Activated CD4-positive, alpha-beta T cell treated with anti-CD3 and anti-CD28 coated beads, Interleukin-2, amount 50 U/mL, for 16 hours (primary cell): ENCODE measurements around the gene TMEM154.

ENCODE experiments used
- DNase-seq: peaks from one replicate; pipeline ENCODE4 v3.0.0-alpha.2; 2020

TMEM154 gene

DNA sequence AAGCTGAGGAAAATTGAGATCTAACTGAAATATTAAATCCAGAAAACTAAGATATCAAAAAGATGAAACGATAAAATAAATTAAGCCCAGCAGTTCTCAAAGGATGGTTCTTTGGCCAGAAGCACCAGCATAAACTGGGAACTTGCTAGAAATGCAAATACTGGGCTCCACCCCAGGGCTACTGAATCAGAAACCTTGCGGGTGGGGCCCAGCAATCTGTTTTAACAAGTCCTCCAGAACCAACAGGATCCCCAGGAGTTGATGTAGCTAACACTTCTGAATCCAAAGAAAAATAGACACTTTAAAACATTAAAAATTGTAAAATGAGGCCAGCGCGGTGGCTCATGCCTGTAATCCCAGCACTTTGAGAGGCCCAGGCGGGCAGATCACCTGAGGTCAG is 14.1 kb upstream of the TMEM154 start:
- no peak for DNase-seq

DNA sequence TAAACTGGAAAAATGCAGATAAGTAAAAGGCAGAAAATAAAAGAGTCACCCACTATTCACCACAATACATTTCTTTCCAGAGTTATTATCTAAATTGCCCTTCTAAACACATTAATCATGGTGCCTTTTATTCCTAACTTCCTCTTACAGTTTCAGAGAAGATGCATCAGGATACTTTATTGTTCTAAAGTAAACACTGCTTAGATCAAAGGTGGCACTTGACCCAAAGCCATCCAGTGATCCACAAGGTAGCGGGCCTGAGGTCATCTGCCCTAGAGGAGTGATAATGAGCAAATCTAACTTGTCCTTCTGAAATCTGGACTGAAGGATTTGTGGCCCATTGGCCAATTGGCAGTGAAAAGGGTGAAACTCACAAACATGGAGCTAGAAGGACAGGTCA is 12.0 kb upstream of the TMEM154 start:
- no peak for DNase-seq

DNA sequence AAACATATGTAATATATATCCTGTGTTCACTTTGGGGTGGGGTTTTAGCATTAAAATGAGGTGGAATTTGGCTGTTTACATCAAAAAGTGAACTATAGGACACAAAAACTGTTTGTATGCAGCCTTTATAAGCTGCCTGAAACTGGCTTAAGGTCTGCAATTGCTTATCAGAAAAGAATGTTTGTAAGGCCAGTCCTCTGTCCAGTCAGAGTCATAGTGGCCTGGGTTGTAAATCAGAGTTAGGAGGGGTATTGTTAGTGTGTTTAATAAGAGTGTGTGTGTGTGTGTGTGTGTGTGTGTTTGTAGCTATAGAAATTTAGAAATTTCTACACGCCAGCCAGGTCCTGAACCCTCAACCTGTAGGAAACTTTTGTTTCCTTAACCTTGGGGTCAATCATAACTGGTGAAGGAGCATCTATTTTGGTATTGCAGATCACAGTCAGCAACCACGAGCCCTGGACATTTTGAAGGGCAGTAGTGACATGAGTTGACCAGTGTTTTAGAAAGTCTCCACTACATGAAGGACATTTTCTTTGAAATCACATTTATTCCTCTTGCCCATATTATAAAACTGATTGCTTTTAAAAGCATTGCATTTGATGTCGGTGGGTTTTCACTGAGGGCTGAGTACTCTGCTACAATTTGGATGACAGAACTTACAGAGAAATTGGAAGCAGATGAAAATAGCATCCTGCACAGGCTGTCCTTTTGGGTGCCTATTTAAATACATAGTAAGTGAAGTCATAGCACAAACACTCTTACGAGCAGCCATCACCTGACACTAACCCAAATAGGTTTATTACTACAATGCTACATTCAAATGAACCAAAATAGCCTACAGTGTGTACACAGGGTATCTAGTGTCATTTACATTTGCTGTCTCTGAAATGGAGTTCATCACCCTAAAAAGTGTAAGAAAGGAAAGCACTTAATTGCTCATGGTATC is 11.2 kb upstream of the TMEM154 start:
- DNase-seq = no peak

DNA sequence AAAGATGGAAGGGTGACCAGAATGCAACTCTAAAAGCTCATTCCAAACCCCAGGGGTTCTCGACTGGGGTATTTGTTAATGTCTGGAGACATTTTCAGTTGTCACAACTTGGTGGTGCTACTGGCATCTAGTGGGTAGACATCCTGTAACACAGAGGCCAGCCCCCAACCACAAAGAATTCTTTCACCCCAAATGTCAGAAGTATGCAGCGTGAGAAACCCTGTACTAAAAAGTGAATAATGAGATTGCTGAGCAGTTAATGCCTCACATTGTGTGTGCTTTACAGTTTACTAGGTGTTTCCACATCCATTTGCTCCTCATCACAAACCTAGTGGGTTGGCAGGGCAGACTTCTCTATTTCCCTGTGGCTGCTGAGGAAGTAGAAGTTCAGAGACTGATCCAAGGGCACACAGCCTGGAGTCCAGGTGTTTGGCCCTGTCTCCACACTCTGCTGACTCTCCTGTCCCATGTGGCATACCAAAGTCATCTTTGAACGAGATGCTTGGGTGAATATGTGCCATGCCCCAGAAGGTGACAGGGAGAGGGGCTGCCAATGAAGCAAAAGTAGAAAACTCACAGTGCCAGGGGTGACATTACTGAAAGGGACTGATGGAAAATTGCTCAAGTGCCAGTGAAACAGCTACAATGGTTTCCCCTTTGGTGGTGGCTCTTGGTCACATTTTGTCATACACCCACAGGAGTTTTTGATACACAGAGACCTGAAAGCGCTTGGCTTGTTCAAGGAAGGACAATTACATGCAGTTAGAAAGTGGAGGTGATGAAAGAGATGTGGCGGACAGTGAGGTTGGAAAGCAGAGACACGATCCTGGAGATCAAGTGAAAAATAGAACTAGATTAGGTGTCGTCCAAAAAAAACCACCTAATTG is 10.1 kb upstream of the TMEM154 start:
- no peak for DNase-seq

DNA sequence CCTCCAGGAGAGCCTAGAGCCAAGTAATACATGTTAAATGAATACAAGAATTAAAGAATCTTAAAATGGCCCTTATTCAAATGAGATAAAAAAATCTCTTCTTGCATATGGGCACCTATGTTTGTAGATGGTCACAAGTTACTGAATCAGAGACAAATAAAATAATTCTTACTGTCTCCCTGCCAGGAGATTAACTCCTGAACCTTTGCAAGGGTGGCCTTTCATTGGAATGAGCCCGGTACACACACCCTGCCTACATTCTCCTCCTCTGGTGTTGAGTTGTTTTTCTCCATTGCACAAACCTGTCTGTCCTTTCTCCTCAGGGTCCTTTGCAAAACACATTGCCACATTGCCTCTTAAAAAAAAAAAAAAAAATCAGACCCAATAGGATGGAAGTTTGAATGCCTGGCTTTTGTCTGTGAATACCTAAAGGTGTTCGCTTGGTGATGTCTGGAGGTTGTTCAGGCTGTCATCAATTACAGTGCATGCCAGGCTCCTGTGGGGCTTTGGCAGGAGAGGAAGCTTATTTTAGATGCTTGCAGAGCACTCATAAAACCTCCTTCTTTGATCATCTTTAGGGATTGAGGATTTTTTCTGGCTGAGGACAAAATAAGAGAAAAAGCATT is 8.3 kb upstream of the TMEM154 start:
- DNase-seq = no peak

DNA sequence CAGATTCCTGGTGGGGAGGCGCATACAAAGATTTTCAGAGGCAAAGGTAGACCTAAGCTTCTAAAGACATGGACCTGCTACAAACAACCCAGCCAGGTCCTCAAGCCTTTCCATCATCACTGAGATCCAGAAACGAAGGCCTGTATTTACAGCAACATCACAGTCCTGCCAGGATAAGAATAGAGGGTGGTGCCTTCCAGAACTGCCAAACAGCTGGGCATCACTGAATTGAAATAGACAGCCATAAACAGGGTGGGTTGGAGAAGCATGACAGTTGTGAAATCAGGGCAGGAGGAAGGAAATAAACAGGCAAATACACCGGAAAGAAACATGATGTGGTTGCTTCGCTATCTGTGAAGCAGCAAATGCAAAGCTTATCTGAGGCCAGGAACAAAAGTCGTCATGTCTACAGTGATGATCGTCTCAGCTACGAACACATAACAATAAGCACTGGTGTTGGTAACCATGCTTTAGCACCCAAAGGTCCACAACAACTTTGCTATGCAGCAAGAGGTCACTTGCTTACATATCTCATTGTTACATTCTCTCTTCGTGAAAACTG is 6.7 kb upstream of the TMEM154 start:
- no peak for DNase-seq

DNA sequence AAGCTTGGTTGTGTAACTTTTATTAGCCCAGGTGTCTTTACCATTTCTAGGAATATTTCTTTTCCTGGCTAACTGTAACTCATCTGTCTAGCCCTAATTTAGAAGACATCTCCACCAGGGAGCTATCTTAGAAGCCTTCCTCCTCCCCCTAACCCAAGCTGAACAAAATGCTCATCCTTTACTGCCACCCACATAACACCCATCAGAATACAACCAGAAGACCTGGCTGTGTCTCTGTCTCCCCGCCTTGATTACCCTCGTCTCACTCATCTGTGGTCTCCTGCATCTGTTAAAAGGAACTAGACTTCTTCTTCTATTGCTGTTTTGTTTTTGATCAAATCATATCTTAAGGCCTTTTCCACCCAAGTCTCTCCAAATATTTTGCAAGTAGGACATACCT is 4.8 kb upstream of the TMEM154 start:
- no peak for DNase-seq

DNA sequence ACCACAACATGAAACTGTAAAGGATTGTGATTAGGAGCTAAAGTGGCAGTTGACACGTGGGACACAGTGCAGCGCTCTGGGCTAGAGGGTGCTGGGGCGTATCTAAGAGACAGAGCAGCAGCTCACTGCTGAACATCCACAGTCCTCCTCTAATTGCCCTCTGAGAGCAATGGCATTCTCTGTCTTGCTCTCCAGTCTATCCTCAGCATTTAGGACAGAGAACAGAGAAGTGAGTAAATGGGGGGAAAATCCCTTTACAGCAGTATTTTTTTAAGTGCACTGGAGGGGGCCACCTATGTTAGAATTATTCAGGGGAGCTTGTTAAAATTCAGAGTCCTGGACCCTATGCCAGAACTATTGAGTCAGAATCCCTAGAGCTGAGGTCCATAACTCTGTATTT is 4.2 kb upstream of the TMEM154 start:
- peak; percentile 17 for DNase-seq

DNA sequence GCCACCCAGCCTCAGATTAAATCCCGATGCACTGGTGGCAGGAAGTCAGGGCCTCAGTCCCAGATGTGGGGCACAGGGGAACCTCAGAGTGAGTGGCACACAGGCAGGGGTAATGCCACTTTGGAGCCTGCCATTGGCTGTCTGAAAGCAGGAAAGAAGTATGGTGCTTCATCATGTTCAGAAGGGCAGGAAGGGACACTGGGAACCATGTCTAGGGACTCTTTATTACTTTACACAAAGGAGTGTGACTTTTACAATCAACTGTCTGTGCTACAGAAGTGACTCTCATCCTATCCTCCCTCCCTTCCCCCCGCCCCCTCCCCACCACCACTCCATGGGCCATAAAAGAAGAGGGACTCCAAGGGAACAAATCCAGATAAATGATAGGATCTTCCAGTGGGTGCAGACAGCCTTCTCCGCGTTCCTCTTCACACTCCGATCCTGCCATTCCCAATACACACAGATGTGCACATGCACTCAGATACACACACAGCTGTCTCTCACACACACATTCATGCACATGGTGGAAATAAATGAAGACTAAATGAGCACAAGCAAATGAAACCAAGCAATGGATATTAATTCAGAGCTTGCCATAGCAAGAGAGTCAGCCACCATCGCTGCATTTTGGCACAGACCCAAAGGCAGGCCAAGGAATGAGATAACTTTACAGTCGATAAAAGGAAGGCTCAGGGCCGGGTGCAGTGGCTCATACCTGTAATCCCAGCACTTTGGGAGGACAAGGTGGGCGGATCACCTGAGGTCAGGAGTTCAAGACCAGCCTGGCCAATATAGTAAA is 2.5 kb upstream of the TMEM154 start:
- DNase-seq = no peak

DNA sequence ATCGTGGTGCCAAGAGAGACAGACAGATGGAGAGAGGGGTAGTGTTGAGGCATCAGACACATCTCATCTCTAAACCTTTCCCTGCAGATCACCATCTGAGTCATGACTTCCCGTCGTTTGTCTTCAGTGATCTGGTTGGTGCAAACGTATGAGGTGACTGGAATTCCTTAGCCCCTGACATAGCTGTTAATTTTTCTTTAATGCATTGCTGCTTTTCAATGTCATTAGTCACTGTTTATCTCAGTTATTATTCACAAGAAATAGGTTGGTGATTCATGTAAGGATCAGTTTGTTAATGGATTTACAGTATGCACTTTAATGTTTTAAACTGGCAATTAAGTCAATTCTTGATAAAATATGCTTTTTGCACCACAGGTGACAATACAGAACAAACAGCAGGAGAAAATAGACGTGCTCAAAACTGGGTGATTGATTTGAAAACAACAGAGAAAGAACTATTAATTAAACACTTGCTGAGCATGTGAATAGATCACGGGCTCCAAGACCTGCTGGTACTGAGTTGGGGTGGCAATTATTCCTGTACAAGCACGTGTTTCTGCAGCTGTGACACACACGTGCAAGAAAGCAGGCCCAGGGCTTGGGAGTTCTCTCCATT is 1.3 kb upstream of the TMEM154 start:
- peak; percentile 87 for DNase-seq

DNA sequence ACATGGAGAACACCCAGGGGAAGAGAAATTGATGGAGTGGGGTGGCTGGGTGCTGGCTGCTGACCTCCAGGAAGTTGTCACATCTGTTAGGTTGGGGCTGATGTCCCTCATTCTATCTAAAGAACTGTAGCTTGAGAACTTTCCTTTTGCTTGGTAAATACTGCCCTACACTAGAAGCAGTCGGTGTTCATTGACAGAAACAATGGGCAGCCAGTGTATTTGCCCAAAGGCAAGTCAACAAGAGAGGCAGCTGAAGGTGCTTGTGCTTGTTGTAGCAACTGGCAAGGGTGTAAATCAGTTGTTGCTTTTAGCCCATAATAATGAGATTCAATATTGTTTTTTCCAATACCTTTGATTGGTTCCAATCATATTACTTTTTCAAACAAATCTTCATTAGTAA is 956 bp downstream of the TMEM154 start:
- DNase-seq = no peak

DNA sequence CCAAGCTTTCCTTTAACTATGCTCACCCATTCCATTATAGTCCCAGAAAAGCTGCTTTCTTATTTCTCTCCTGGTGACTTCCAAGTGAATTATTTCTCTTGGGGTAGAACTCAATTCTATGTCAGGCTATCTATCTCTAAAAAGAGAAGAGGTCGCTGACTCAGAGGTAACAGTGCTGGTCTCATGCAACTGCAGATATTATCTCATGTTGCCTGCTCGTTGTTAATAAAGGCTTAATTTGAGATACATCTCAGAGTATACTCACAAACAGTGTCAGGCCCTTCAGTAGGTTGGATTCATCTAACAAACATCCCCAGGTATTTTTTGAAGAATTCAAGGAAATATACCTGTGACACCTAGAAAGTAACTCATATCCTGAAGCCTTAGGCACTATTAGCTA is 2.7 kb downstream of the TMEM154 start:
- DNase-seq = no peak

DNA sequence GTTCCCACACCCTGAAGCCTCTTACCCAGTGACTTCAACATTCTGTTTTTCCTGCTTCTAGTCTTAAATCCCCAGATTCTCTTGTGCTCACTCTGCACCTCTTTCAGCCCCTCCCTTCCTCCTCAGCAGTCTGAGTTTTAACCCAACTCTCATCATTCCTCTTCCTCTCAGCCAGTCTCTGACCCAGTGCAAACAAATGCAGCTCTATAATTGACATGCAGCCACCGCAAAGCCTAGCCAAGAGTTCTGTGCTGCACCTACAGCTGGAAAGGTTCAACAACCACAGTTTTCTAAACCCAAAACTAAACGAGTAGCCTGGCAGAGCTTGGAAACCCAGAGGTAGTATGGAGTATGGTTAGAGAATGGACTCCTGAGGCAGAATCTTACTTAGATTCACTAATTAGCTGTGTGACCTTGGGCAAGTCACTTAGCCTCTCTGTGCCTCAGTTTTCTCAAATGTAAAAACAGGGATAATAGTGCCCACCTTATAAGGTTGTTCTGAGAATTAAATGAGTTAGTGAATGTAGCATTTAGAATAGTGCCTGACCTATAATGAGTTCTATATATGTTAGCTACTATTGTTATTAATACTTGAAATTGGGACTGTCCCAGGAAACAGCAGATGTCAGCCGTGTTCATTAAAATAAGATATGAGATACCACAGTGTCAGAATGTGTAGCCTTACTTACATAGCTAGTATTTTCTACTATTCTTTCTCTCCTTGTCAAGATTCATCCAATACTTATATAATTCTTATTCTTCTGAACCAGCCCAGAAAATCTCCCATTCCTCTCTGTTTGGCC is 3.5 kb downstream of the TMEM154 start:
- DNase-seq = no peak

DNA sequence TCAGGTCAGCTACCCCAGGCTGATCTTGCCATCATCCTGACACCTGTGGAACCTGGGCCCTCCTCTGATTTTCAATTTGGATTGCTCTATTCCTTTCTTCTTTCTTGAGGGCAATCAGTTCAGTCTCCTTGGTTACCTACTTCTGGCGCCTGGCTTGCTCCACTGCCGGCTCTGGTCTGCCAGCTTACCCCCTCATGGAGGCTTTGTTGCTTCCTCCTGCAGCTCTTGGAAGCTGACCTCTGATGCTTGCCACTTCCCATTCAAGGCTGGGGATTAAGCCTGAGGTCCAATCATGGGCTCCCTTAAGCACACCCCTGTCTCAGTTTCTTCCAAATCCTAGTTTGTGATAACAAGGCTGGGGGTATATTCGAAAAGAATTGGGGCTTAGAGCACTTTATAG is 5.4 kb downstream of the TMEM154 start:
- no peak for DNase-seq

DNA sequence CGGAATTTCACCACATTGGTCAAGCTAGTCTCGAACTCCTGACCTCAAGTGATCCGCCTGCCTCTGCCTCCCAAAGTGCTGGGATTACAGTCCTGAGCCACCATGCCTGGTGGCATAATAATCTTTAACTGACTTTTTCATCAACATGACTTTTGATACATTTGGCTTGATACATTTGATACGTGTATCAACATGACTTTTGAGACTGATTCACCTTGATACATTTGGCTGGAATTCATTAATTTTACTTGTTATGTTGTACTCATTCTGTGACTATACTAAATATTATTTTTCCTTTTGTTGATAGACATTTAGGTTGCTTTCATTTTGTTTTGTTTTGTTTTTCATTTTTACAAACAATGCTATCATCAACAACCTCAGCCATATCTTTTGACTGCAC is 6.3 kb downstream of the TMEM154 start:
- DNase-seq = no peak

DNA sequence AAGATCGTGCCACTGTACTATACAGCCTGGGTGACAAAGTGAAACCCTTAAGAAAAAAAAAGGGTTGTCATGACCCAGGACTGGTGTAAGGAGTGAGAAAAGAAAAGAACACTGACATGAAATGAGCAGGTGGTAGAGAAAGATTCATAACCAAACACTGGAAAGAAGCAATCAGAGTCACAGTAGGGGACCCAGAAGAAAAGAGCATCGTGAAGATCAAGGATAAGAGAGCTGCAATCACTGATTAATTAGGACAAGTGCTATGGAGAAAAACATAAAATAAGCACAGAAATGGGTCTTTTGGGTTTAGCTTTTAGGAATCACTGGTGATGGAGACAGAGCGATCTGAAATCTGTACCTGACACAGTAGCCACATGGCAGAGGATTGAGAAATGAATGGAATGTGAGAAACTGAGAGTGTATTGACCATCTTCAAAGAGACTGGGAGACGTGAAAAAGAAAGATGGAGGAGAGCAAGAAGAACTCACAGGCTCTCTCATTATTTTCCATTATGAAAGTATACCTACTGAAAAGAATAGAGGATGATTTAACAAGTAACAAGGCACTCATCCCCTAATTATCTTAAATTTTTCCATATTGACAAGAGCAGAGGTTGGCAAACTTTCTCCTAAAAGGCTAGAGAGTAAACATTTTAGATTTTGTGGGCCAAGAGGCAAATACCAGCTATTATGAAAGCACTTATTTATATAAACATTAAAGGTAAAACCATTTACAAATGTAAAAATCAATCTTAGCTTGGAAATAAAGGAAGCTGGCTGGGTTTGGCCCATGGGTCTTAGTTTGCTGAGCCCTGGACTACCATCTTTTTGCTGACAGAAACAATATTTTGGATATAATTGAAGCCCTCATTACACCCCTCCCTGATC is 7.3 kb downstream of the TMEM154 start:
- no peak for DNase-seq

DNA sequence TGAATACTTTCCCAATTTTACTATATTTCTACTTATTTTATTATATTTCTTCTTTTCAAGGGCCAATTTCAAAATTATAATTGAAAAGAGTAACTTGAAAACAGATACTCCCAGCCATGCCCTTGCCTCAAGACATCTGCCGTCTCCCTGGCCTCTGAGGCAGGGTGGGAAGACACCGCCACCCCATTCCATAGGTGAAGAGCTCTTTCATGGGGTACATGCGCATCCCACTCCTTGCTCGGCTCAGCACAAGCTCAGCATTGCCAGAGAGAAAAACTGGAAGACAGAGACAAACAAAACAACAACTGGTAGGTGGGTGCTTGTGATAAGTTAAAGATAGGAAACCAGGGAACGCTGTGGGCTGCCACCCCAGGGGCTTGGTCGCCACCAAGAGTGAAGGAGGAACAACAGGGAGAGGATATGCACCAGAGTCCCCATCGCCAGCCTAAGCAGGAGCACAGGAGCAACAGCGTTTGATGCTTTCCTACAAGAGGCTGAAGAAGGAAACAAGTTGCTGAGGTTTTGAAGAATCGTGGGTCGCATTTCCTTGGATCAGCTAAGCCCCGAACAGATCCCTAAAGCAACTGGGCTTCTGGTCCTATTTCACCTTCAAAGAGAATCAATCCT is 11.3 kb downstream of the TMEM154 start:
- no peak for DNase-seq

DNA sequence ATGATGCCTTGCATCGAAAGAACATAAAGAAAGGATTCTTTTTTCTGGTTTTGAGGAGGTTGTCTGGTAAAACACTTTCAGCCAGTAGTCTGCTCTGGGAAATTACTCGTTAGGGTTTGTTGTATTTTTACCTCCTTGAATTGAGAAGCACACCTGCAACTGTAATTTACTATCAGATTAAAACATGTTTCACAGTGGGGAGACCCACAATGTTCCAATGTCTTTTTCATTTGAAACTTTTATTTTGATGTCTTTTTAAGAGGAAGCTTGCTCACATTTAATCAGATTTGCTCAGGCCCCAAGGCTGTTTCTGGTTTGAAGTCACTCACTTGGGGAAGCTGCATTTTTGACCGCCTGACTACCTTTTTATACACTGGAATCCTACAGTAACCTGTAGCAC is 12.0 kb downstream of the TMEM154 start:
- DNase-seq = no peak

DNA sequence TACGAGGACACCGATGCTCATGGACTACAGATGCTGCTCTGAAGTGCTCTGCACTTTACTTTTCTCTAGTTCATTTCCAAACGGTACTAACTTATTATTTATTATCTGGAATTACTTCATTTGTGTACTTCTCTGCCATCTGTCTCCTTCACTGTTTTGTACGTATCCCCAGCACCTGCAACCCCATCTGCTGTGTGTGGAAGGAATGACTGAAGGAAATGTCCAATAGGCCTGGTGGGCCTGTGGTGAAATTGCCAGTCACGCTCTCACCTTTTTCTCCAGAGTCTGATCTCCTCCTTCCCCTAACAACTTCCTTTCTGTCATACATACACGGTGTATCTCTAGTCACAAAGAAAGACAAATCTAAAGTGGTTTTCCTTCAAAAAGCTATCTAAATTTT is 12.9 kb downstream of the TMEM154 start:
- DNase-seq = no peak
